CD4-positive, alpha-beta T cell treated with Interleukin-1 beta for 1 hour (primary cell): ENCODE results near the gene CDK15.
A peak's percentile ranks its signal among the peaks of the same experiment; 100 is the strongest.
"Not testable (repeated sequence)": the region's sequence is repeated elsewhere in the genome, so short reads cannot be mapped to it uniquely, and the experiment has no call there.

ENCODE experiments used
- DNase-seq, 2 donors: peaks; one replicate each; pipeline ENCODE4 v3.0.0-alpha.2; 2020 to 2022

The CDK15 gene

GRCh38 chr2:201833781-201834180 is 27.4 kb downstream of the CDK15 start:
- DNase-seq: no peak

GRCh38 chr2:201835066-201835465 is 28.7 kb downstream of the CDK15 start:
- DNase-seq: no peak

GRCh38 chr2:201837391-201837790 is 31.1 kb downstream of the CDK15 start:
- no peak for DNase-seq

- no peak for DNase-seq
Measured at GRCh38 chr2:201837824-201838431, 31.6 kb downstream of the CDK15 start.

GRCh38 chr2:201839727-201840126 is 33.4 kb downstream of the CDK15 start:
- DNase-seq: no peak

GRCh38 chr2:201840726-201841125 is 34.4 kb downstream of the CDK15 start:
- no peak for DNase-seq

- DNase-seq: no peak
Measured at GRCh38 chr2:201842131-201842860, 36.0 kb downstream of the CDK15 start.

GRCh38 chr2:201844922-201845321 is 38.6 kb downstream of the CDK15 start:
- not testable (repeated sequence) for DNase-seq

- DNase-seq: no peak
Measured at GRCh38 chr2:201847481-201847880, 41.1 kb downstream of the CDK15 start.

GRCh38 chr2:201852462-201852861 is 46.1 kb downstream of the CDK15 start:
- DNase-seq: no peak

- no peak for DNase-seq
Measured at GRCh38 chr2:201852878-201853415, 46.6 kb downstream of the CDK15 start.

- no peak for DNase-seq
Measured at GRCh38 chr2:201854221-201854801, 48.0 kb downstream of the CDK15 start.

GRCh38 chr2:201854841-201855240 is 48.5 kb downstream of the CDK15 start:
- no peak for DNase-seq

GRCh38 chr2:201855356-201855755 is 49.0 kb downstream of the CDK15 start:
- DNase-seq: no peak

- no peak for DNase-seq
Measured at GRCh38 chr2:201857326-201857725, 51.0 kb downstream of the CDK15 start.

GRCh38 chr2:201858281-201859184 is 52.2 kb downstream of the CDK15 start:
- DNase-seq: no peak

GRCh38 chr2:201859949-201860348 is 53.6 kb downstream of the CDK15 start:
- DNase-seq: no peak

- DNase-seq: peak; percentile 33 to 63
Measured at GRCh38 chr2:201860636-201861066, 54.3 kb downstream of the CDK15 start.

- DNase-seq: no peak
Measured at GRCh38 chr2:201862843-201863242, 56.5 kb downstream of the CDK15 start.

- no peak for DNase-seq
Measured at GRCh38 chr2:201866643-201867473, 60.5 kb downstream of the CDK15 start.

- DNase-seq: no peak
Measured at GRCh38 chr2:201871471-201871870, 65.1 kb downstream of the CDK15 start.

- no peak for DNase-seq
Measured at GRCh38 chr2:201872591-201872990, 66.3 kb downstream of the CDK15 start.
